DOHH2 (cell line): ENCODE measurements around the gene TREX2.

Experiments used
- H3F3A ChIP-seq: fragments of 200-600 bp; sonication (generic), shearing (Covaris generic); 2 replicates; pipeline ENCODE4 v1.6.0; 2016; ENCODE audit warnings: antibody characterized with exemption, mild to moderate bottlenecking; ENCODE audit not compliant: control insufficient read depth, insufficient read depth
- H3K27ac ChIP-seq: fragments of 200-600 bp; sonication (generic); 2 replicates; pipeline ENCODE4 v1.5.1; 2014; ENCODE audit warnings: low read depth, mild to moderate bottlenecking, low read length, moderate library complexity
- H3K27me3 ChIP-seq: fragments of 200-600 bp; sonication (generic); 2 replicates; pipeline ENCODE4 v1.6.1; 2014; ENCODE audit warnings: mild to moderate bottlenecking, low read length, mixed read lengths; ENCODE audit not compliant: control insufficient read depth
- H3K36me3 ChIP-seq: fragments of 200-600 bp; sonication (generic); 2 replicates; pipeline ENCODE4 v1.6.1; 2014; ENCODE audit warnings: mild to moderate bottlenecking, low read length, moderate library complexity, mixed read lengths; ENCODE audit not compliant: control insufficient read depth
- H3K4me1 ChIP-seq: fragments of 200-600 bp; sonication (generic); 2 replicates; pipeline ENCODE4 v1.6.1; 2014; ENCODE audit warnings: mild to moderate bottlenecking, low read length, mixed read lengths; ENCODE audit not compliant: control insufficient read depth
- H3K4me2 ChIP-seq: fragments of 200-600 bp; sonication (generic); 2 replicates; pipeline ENCODE4 v1.6.0; 2014; ENCODE audit warnings: mild to moderate bottlenecking, low read length, moderate library complexity
- H3K4me3 ChIP-seq: fragments of 200-600 bp; sonication (generic); 2 replicates; pipeline ENCODE4 v1.5.1; 2014; ENCODE audit warnings: mild to moderate bottlenecking, low read length, mixed read lengths
- H3K79me2 ChIP-seq: fragments of 200-600 bp; sonication (generic); 2 replicates; pipeline ENCODE4 v1.6.1; 2014; ENCODE audit warnings: mild to moderate bottlenecking, low read length, mixed read lengths; ENCODE audit not compliant: control insufficient read depth
- H3K9me2 ChIP-seq: fragments of 200-600 bp; sonication (generic); replicated peaks from 2 replicates; pipeline ENCODE4 v1.6.1; 2014; ENCODE audit warnings: mild to moderate bottlenecking, low read length, mixed read lengths; ENCODE audit not compliant: control insufficient read depth
- H3K9me3 ChIP-seq: fragments of 200-600 bp; sonication (generic); 2 replicates; pipeline ENCODE4 v1.6.1; 2014; ENCODE audit warnings: antibody characterized with exemption, low read length, mixed read lengths; ENCODE audit not compliant: control insufficient read depth, insufficient read depth
- H4K20me1 ChIP-seq: fragments of 200-600 bp; sonication (generic); 2 replicates; pipeline ENCODE4 v1.6.0; 2014; ENCODE audit warnings: low read depth, mild to moderate bottlenecking, antibody characterized with exemption, low read length, moderate library complexity; ENCODE audit not compliant: control insufficient read depth, insufficient read depth
- EZH2phosphoT487 ChIP-seq: fragments of 200-600 bp; sonication (generic); IDR thresholded peaks from 2 replicates; pipeline ENCODE4 v1.6.1; 2017; ENCODE audit warnings: borderline replicate concordance, mild to moderate bottlenecking, antibody characterized with exemption, low read length, moderate library complexity, mixed read lengths
- TF ChIP-seq, protein P1 (sequence below): fragments of 200-600 bp; sonication (generic); IDR thresholded peaks from one replicate; pipeline ENCODE4 v1.5.1; 2014; ENCODE audit warnings: antibody characterized with exemption, mild to moderate bottlenecking, low read depth, low read length; ENCODE audit not compliant: poor library complexity, severe bottlenecking

Gene TREX2

DNA sequence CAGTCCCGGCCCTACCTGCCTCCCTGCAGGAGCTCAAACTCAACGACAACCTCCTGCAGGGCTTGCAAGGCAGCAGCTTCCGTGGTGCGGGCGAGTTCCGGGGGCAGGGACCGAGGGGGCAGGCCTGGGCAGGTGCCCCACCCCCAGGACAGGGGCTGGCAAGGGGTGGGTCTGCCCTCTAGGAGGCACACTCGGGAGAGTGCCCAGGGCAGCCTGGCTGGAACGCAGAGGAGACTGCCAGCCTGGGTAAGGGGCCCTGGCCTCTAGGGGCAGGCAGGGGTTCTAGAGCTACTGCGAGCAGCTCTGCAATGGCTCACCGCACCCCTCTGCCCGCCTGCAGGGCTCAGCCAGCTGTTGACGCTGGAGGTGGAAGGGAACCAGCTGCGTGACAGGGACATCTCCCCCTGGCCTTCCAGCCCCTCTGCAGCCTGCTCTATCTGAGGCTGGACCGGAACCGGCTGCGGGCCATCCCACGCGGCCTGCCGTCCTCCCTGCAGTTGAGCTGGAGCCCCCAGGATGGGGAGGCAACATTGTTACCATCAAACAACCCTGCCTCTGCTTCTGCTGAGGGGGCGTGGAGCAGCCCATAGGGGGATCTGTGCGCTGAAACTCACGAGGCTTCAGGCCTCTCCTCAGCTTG, 36.6 kb upstream of the TREX2 start:
- no peaks in the 10 kb centered on the region for H3K4me1 ChIP-seq
- no peaks in the 10 kb centered on the region for H3F3A ChIP-seq
- no peak overlapping the region for H3K4me2 ChIP-seq
- H3K27ac ChIP-seq, result no peak overlapping the region
- H3K27me3 ChIP-seq, result no peaks in the 10 kb centered on the region
- TF ChIP-seq EZH2phosphoT487, result no peak
- TF ChIP-seq, protein P1, sequence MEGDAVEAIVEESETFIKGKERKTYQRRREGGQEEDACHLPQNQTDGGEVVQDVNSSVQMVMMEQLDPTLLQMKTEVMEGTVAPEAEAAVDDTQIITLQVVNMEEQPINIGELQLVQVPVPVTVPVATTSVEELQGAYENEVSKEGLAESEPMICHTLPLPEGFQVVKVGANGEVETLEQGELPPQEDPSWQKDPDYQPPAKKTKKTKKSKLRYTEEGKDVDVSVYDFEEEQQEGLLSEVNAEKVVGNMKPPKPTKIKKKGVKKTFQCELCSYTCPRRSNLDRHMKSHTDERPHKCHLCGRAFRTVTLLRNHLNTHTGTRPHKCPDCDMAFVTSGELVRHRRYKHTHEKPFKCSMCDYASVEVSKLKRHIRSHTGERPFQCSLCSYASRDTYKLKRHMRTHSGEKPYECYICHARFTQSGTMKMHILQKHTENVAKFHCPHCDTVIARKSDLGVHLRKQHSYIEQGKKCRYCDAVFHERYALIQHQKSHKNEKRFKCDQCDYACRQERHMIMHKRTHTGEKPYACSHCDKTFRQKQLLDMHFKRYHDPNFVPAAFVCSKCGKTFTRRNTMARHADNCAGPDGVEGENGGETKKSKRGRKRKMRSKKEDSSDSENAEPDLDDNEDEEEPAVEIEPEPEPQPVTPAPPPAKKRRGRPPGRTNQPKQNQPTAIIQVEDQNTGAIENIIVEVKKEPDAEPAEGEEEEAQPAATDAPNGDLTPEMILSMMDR, result no peak
- no peaks in the 10 kb centered on the region for H4K20me1 ChIP-seq
- no peak overlapping the region for H3K4me3 ChIP-seq
- no peaks in the 10 kb centered on the region for H3K9me2 ChIP-seq
- no peaks in the 10 kb centered on the region for H3K36me3 ChIP-seq
- no peaks in the 10 kb centered on the region for H3K79me2 ChIP-seq
- H3K9me3 ChIP-seq, result no peaks in the 10 kb centered on the region

DNA sequence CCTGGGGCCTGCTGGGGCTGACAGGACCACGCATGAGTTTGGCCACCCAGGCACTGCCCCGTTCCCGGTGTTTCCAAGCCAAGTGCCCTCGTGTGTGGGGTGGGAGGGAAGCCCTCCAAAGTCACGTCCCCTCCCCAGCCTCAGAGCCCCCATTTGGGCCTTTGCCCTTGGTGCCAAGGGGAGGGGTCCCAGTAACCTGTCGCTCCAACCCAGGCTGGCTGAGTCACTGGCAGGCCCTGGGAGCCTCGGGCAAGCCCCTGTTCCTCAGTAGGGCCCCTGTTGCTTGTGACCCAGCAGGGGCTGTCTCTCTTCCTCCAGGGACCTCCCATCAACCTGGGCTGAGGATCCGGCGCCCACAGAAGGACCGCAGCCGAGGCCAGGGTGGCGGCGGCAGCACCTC, 35.2 kb upstream of the TREX2 start:
- Histone ChIP-seq H3K4me1 (no peaks in the 10 kb centered on the region), H3K4me3 (no peak overlapping the region), H3K27ac (no peak overlapping the region), H4K20me1 (no peaks in the 10 kb centered on the region), H3K4me2 (no peak overlapping the region), H3K36me3 (no peaks in the 10 kb centered on the region), H3K79me2 (no peaks in the 10 kb centered on the region), H3K9me2 (no peaks in the 10 kb centered on the region), H3K9me3 (no peaks in the 10 kb centered on the region), H3K27me3 (no peaks in the 10 kb centered on the region), H3F3A (no peaks in the 10 kb centered on the region)
- TF ChIP-seq, protein P1, result no peak

DNA sequence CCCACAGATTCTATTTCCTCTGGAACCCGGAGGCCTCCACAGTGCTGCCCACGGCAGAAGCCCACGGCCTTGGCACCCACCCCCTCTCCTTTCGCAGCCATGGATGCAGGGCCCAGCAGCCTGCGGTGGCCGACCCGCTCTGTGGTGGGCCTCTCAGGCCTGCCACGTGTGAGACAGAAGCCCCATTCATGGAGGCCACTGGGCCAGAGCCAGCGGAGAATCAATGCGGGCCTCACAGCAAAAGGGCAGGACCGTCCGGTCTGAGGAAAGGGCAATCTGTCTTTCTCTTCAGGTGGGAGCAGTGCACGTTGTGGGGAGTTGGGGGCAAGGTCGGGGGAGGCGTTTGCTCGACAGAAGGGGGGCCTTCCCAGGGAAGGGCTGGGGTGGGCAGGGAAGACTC, 32.9 kb upstream of the TREX2 start:
- peaks cover 4% of the 10 kb centered on the region for H3K4me1 ChIP-seq
- no peak overlapping the region for H3K27ac ChIP-seq
- H3K9me3 ChIP-seq, result no peaks in the 10 kb centered on the region
- no peaks in the 10 kb centered on the region for H3K9me2 ChIP-seq
- no peak for TF ChIP-seq EZH2phosphoT487
- TF ChIP-seq, protein P1, result no peak
- no peak overlapping the region for H3K4me3 ChIP-seq
- no peaks in the 10 kb centered on the region for H3K36me3 ChIP-seq
- H3K79me2 ChIP-seq, result no peaks in the 10 kb centered on the region
- H3K27me3 ChIP-seq, result no peaks in the 10 kb centered on the region
- no peak overlapping the region for H3K4me2 ChIP-seq
- H4K20me1 ChIP-seq, result no peaks in the 10 kb centered on the region
- no peaks in the 10 kb centered on the region for H3F3A ChIP-seq

DNA sequence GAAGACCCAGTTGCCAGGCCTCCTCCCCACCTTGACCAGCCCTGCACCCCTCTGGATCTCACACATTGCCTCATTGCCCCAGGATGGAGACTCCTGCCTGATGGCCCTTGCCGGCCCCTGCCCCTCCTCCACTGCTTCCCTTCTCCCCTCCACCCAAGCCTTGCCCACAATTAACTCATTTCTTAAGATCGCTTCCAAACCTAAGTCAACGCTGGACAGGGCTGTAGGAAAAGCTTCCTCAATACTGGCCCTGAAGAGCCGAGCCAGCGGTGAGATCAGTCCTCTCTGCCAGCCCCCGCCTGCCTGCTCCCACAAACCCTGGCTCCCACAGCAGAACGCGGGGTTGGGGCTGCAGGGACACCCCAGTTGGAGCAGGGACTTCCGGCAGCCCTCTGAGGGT, 32.0 kb upstream of the TREX2 start:
- Histone ChIP-seq H3K4me1 (peaks cover 4% of the 10 kb centered on the region), H3K4me3 (no peak overlapping the region), H3K4me2 (no peak overlapping the region), H3K27me3 (no peaks in the 10 kb centered on the region), H3F3A (no peaks in the 10 kb centered on the region), H4K20me1 (no peaks in the 10 kb centered on the region), H3K36me3 (no peaks in the 10 kb centered on the region), H3K79me2 (no peaks in the 10 kb centered on the region), H3K27ac (no peak overlapping the region), H3K9me3 (no peaks in the 10 kb centered on the region), H3K9me2 (no peaks in the 10 kb centered on the region)
- TF ChIP-seq EZH2phosphoT487, result no peak
- TF ChIP-seq, protein P1, result no peak
